ENCODE results near the gene ZNF865.
"Not testable (repeated sequence)": the region's sequence is repeated elsewhere in the genome, so short reads cannot be mapped to it uniquely, and the experiment has no call there.

- TF ChIP-seq, protein P1, sequence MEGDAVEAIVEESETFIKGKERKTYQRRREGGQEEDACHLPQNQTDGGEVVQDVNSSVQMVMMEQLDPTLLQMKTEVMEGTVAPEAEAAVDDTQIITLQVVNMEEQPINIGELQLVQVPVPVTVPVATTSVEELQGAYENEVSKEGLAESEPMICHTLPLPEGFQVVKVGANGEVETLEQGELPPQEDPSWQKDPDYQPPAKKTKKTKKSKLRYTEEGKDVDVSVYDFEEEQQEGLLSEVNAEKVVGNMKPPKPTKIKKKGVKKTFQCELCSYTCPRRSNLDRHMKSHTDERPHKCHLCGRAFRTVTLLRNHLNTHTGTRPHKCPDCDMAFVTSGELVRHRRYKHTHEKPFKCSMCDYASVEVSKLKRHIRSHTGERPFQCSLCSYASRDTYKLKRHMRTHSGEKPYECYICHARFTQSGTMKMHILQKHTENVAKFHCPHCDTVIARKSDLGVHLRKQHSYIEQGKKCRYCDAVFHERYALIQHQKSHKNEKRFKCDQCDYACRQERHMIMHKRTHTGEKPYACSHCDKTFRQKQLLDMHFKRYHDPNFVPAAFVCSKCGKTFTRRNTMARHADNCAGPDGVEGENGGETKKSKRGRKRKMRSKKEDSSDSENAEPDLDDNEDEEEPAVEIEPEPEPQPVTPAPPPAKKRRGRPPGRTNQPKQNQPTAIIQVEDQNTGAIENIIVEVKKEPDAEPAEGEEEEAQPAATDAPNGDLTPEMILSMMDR (IDR thresholded peaks at IDR 0.05): not testable (repeated sequence)
- TF ChIP-seq POLR2A (IDR thresholded peaks at IDR 0.05): not testable (repeated sequence)
These were observed 36.0 kb upstream of the ZNF865 start for GRCh38 chr19:55569477-55569876.

All from body of pancreas (tissue), 4 donors.